ENCODE results near the gene IL27RA. TPM values are rescaled to one million over a fixed set of nuclear protein-coding genes. Genes with fewer than 3 reads are reported as not detected.

Gene IL27RA
- total RNA-seq, result 100 to 1,000 TPM in 1 of 5 experiments, 10 to 100 TPM in 4; 32.1 to 118 (median 83.2) TPM
- polyA plus RNA-seq, result 100 to 1,000 TPM in 1 of 2 donors, 10 to 100 TPM in 1; 76.4 to 120 TPM
- total RNA-seq, result 140 reads per million, percentile 89 among the genes with 10 or more reads in this experiment

- peaks cover 16% of the 10 kb centered on the region in 2 donors for H3K4me1 ChIP-seq (ENCODE audit: control insufficient read depth in 2 of 2, insufficient read depth in 2 of 2, low read length in 2 of 2)
- Mint-ChIP-seq H3K36me3 (peaks cover 3 to 17% (median 9%) of the 10 kb centered on the region in 5 donors), H3K9me3 (no peaks in the 10 kb centered on the region), H3K4me1 (peaks cover 21 to 52% (median 36%) of the 10 kb centered on the region in 7 donors), H3K27me3 (peaks cover 0 to 1% (median 0%) of the 10 kb centered on the region in 5 donors), H3K4me3 (peak within 1 kb of the TSS; percentile 88 to 97 (median 94)), H3K27ac (peak within 1 kb of the TSS; percentile 92 to 97 (median 95))
- H3K27me3 ChIP-seq (ENCODE audit: control insufficient read depth in 2 of 2, insufficient read depth in 2 of 2, low read length in 2 of 2), result no peaks in the 10 kb centered on the region
- peak within 1 kb of the TSS; percentile 99 for H3K27ac ChIP-seq (ENCODE audit: low read depth, low read length)
- POLR2A ChIA-PET, result interaction anchor here (0.5 to 7.9 kb wide), 43 partner anchors 10 to 490 kb away, joined by 3 to 162 read pairs (median 4); partner anchors contain the start of genes ASF1B, BRME1, CC2D1A and DCAF15
- intact Hi-C loops (cut with micrococcal nuclease), result loop anchor here (1.0 to 5.0 kb wide), 10 partner anchors 9 to 152 kb away; partner anchors contain the start of genes DCAF15 (in 2 of the 2), RFX1 (in 2 of the 2), BRME1 (in 1 of the 2) and CC2D1A (in 1 of the 2)
- H3K9me3 ChIP-seq (ENCODE audit: control insufficient read depth in 2 of 3, low read length in 3 of 3), result no peaks in the 10 kb centered on the region
- DNase-seq (peak; percentile 71 to 89 (median 87)), ATAC-seq (peak; percentile 85)
- H3K36me3 ChIP-seq (ENCODE audit: control insufficient read depth in 2 of 3, insufficient read depth in 3 of 3, low read length in 3 of 3), result peaks cover 0 to 23% (median 3%) of the 10 kb centered on the region in 3 experiments
- CTCF ChIA-PET, result interaction anchor here (0.6 to 1.4 kb wide), 8 partner anchors 11 to 195 kb away, joined by 3 to 6 read pairs (median 4); partner anchors contain the start of gene RFX1
- peak within 1 kb of the TSS; percentile 98 for H3K4me3 ChIP-seq (ENCODE audit: low read length)
Observed at GRCh38 chr19:14031719-14032480, at the start of gene IL27RA. IL27RA (plus strand) TSS chr19:14031762; CDS start chr19:14031873, 111 bp downstream.

DNA sequence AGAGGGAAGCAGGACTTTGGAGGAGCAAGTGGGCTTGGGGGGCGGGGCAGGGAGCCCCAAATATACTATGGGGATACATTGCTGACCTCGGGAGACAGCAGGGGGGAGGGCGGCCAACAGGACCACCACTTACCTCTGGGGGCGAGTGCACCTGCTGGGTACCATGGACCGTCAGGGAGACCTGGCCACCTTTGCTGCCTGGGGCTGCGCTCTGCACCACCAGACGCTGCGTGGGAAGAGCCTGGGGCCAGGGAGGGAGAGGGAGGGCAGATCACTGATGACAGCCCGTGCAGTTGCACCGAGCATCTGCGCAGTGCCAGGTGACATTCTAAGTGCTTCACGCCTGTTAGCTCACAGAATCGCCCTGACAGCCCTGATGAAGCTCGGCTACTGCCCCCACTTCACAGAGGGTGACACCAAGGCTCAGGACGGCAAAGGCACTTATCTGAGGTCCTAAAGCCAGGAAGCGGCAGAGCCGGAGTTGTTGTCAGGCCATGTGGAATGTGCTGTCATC is 49.5 kb upstream of the IL27RA start:
- CTCF ChIA-PET, result interaction anchor here (1.0 to 1.6 kb wide), 2 partner anchors 12 to 29 kb away, joined by 3 read pairs; partner anchors contain the start of gene DCAF15
- Mint-ChIP-seq H3K27ac (peak overlapping the region in 8 of 9 donors; percentile 32 to 97 (median 88)), H3K36me3 (peaks cover 0 to 3% (median 0%) of the 10 kb centered on the region in 5 donors), H3K4me3 (peak overlapping the region in 5 of 10 donors; percentile 7 to 84 (median 68)), H3K4me1 (peaks cover 20 to 59% (median 41%) of the 10 kb centered on the region in 7 donors), H3K9me3 (peaks cover 0 to 2% (median 0%) of the 10 kb centered on the region in 11 donors), H3K27me3 (no peaks in the 10 kb centered on the region)
- H3K4me1 ChIP-seq (ENCODE audit: control insufficient read depth in 2 of 2, insufficient read depth in 2 of 2, low read length in 2 of 2), result peaks cover 18 to 54% of the 10 kb centered on the region in 2 donors
- no peak overlapping the region for H3K27ac ChIP-seq (ENCODE audit: low read depth, low read length)
- no peak overlapping the region for H3K4me3 ChIP-seq (ENCODE audit: low read length)
- intact Hi-C loops (cut with micrococcal nuclease), result no loop called here
- no peaks in the 10 kb centered on the region for H3K36me3 ChIP-seq (ENCODE audit: control insufficient read depth in 2 of 3, insufficient read depth in 3 of 3, low read length in 3 of 3)
- DNase-seq (no peak), ATAC-seq (no peak)
- no peaks in the 10 kb centered on the region for H3K27me3 ChIP-seq (ENCODE audit: control insufficient read depth in 2 of 2, insufficient read depth in 2 of 2, low read length in 2 of 2)
- POLR2A ChIA-PET, result interaction anchor here (0.6 to 11.0 kb wide), 5 partner anchors 18 to 80 kb away, joined by 3 to 160 read pairs (median 10); partner anchors contain the start of genes DCAF15, IL27RA and RFX1
- H3K9me3 ChIP-seq (ENCODE audit: control insufficient read depth in 2 of 3, low read length in 3 of 3), result no peaks in the 10 kb centered on the region

DNA sequence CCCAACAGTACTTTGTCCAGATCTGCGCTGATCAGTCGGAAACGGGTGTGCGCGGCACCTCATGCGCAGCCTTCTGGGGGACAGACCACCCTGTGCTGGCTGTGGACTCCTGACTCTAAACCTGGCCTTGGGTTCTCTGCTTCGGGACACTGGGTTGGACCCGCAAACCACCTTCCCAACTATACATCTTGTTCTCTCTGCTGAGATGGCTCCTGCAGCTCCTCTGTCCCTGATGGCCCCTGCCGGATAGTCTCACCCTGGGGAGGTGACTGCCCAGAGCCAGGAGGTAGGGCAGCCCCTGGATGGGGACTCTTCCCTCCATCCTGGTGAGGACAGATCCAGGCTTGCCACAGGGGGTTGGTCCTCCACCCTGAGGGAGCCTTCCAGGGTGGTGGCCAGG is 48.8 kb upstream of the IL27RA start:
- Histone ChIP-seq H3K27ac (ENCODE audit: low read depth, low read length) (peak overlapping the region; percentile 61), H3K27me3 (ENCODE audit: control insufficient read depth in 2 of 2, insufficient read depth in 2 of 2, low read length in 2 of 2) (no peaks in the 10 kb centered on the region), H3K36me3 (ENCODE audit: control insufficient read depth in 2 of 3, insufficient read depth in 3 of 3, low read length in 3 of 3) (no peaks in the 10 kb centered on the region), H3K9me3 (ENCODE audit: control insufficient read depth in 2 of 3, low read length in 3 of 3) (no peaks in the 10 kb centered on the region), H3K4me3 (ENCODE audit: low read length) (no peak overlapping the region), H3K4me1 (ENCODE audit: control insufficient read depth in 2 of 2, insufficient read depth in 2 of 2, low read length in 2 of 2) (peaks cover 25 to 61% of the 10 kb centered on the region in 2 donors)
- Mint-ChIP-seq H3K36me3 (peaks cover 0 to 3% (median 0%) of the 10 kb centered on the region in 5 donors), H3K4me3 (peak overlapping the region in 9 of 10 donors; percentile 33 to 84 (median 67)), H3K27ac (peak overlapping the region in 8 of 9 donors; percentile 62 to 97 (median 88)), H3K4me1 (peaks cover 26 to 66% (median 48%) of the 10 kb centered on the region in 7 donors), H3K9me3 (peaks cover 0 to 2% (median 0%) of the 10 kb centered on the region in 11 donors), H3K27me3 (no peaks in the 10 kb centered on the region)
- ChIA-PET POLR2A (interaction anchor here (0.6 to 11.0 kb wide), 5 partner anchors 17 to 83 kb away, joined by 3 to 160 read pairs (median 10); partner anchors contain the start of genes DCAF15, IL27RA and RFX1), CTCF (interaction anchor here (0.6 to 1.6 kb wide), 4 partner anchors 11 to 30 kb away, joined by 3 read pairs; partner anchors contain the start of gene DCAF15)
- DNase-seq (no peak), ATAC-seq (no peak)
- intact Hi-C loops (cut with micrococcal nuclease), result no loop called here

- POLR2A ChIA-PET, result interaction anchor here (0.6 to 11.0 kb wide), 5 partner anchors 17 to 82 kb away, joined by 3 to 160 read pairs (median 10); partner anchors contain the start of genes DCAF15, IL27RA and RFX1
- Histone ChIP-seq H3K9me3 (ENCODE audit: control insufficient read depth in 2 of 3, low read length in 3 of 3) (no peaks in the 10 kb centered on the region), H3K27me3 (ENCODE audit: control insufficient read depth in 2 of 2, insufficient read depth in 2 of 2, low read length in 2 of 2) (no peaks in the 10 kb centered on the region), H3K36me3 (ENCODE audit: control insufficient read depth in 2 of 3, insufficient read depth in 3 of 3, low read length in 3 of 3) (no peaks in the 10 kb centered on the region), H3K27ac (ENCODE audit: low read depth, low read length) (peak overlapping the region; percentile 61), H3K4me3 (ENCODE audit: low read length) (no peak overlapping the region), H3K4me1 (ENCODE audit: control insufficient read depth in 2 of 2, insufficient read depth in 2 of 2, low read length in 2 of 2) (peaks cover 31 to 67% of the 10 kb centered on the region in 2 donors)
- Mint-ChIP-seq H3K9me3 (peaks cover 0 to 2% (median 0%) of the 10 kb centered on the region in 11 donors), H3K27me3 (no peaks in the 10 kb centered on the region), H3K27ac (peak overlapping the region in 8 of 9 donors; percentile 62 to 97 (median 90)), H3K4me3 (peak overlapping the region in 9 of 10 donors; percentile 33 to 84 (median 67)), H3K4me1 (peaks cover 26 to 71% (median 51%) of the 10 kb centered on the region in 7 donors), H3K36me3 (peaks cover 0 to 3% (median 0%) of the 10 kb centered on the region in 5 donors)
- ATAC-seq (no peak), DNase-seq (peak in 7 of 9 donors; percentile 37 to 61 (median 58))
- CTCF ChIA-PET, result interaction anchor here (0.6 to 2.0 kb wide), 4 partner anchors 10 to 102 kb away, joined by 3 to 7 read pairs (median 3); no protein-coding TSS in a partner anchor
- intact Hi-C loops (cut with micrococcal nuclease), result no loop called here
Observed at GRCh38 chr19:13983213-13983889, 48.2 kb upstream of the IL27RA start.

DNA sequence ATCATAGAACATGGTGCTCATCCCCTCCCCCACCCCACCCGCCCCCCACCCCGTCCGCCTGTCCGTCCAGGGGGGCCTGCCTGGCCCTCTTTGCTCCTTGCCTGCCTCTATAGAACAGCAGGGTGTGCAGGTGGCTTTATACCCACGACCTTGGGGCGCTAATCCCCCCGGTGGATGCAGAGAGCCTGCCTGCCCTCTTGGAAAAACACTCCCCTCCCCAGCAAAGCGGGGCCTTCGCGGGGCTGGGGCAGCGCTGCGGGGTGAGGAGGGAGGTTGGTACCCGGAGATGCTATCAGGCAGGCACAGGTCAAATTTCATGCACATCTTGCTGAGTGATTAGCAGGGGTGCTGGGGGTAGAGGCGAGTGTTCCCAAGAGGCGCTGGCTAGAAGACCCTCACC is 47.4 kb upstream of the IL27RA start:
- CTCF ChIA-PET, result interaction anchor here (1.2 to 2.0 kb wide), 2 partner anchors 18 to 103 kb away, joined by 3 to 7 read pairs; no protein-coding TSS in a partner anchor
- Histone ChIP-seq H3K36me3 (ENCODE audit: control insufficient read depth in 2 of 3, insufficient read depth in 3 of 3, low read length in 3 of 3) (no peaks in the 10 kb centered on the region), H3K27ac (ENCODE audit: low read depth, low read length) (peak overlapping the region; percentile 97), H3K9me3 (ENCODE audit: control insufficient read depth in 2 of 3, low read length in 3 of 3) (no peaks in the 10 kb centered on the region), H3K27me3 (ENCODE audit: control insufficient read depth in 2 of 2, insufficient read depth in 2 of 2, low read length in 2 of 2) (no peaks in the 10 kb centered on the region), H3K4me3 (ENCODE audit: low read length) (no peak overlapping the region), H3K4me1 (ENCODE audit: control insufficient read depth in 2 of 2, insufficient read depth in 2 of 2, low read length in 2 of 2) (peaks cover 35 to 66% of the 10 kb centered on the region in 2 donors)
- Mint-ChIP-seq H3K4me3 (peak overlapping the region in 5 of 10 donors; percentile 16 to 85 (median 76)), H3K4me1 (peaks cover 34 to 80% (median 60%) of the 10 kb centered on the region in 7 donors), H3K9me3 (peaks cover 0 to 2% (median 0%) of the 10 kb centered on the region in 11 donors), H3K36me3 (peaks cover 0 to 8% (median 6%) of the 10 kb centered on the region in 5 donors), H3K27ac (peak overlapping the region in 8 of 9 donors; percentile 92 to 99 (median 96)), H3K27me3 (no peaks in the 10 kb centered on the region)
- peak in 3 of 9 donors; percentile 16 to 28 (median 21) for DNase-seq
- no peak for ATAC-seq
- POLR2A ChIA-PET, result interaction anchor here (0.9 to 11.0 kb wide), 7 partner anchors 16 to 103 kb away, joined by 3 to 160 read pairs (median 15); partner anchors contain the start of genes DCAF15, IL27RA and RFX1
- intact Hi-C loops (cut with micrococcal nuclease), result no loop called here

All from naive thymus-derived CD4-positive, alpha-beta T cell (primary cell).